IPS DF 6.9 (cell line): ENCODE measurements around the gene CDC14B.

Experiments
- DNase-seq: peaks from one replicate; pipeline ENCODE4 v3.0.0-alpha.2; 2013; ENCODE audit warnings: low read depth, low spot score
- H3K27ac ChIP-seq: one replicate; pipeline ENCODE4 v1.5.1; 2013; ENCODE audit warnings: low read length, control low read depth
- H3K27me3 ChIP-seq: 2 replicates; pipeline ENCODE4 v1.6.1; 2013; ENCODE audit warnings: mild to moderate bottlenecking, low read length; ENCODE audit not compliant: control insufficient read depth, insufficient read depth
- H3K36me3 ChIP-seq: 2 replicates; pipeline ENCODE4 v1.6.1; 2013; ENCODE audit warnings: low read length; ENCODE audit not compliant: control insufficient read depth, insufficient read depth
- H3K4me1 ChIP-seq: 2 replicates; pipeline ENCODE4 v1.6.1; 2013; ENCODE audit warnings: low read length; ENCODE audit not compliant: control insufficient read depth, insufficient read depth
- H3K4me3 ChIP-seq: 2 replicates; pipeline ENCODE4 v1.5.1; 2013; ENCODE audit warnings: mild to moderate bottlenecking, low read length
- H3K9me3 ChIP-seq: 2 replicates; pipeline ENCODE4 v1.6.1; 2013; ENCODE audit warnings: low read length, inconsistent platforms; ENCODE audit not compliant: control insufficient read depth, insufficient read depth
- WGBS: extraction: QIAGEN DNeasy Blood & Tissue Kit; methylation state at CpG from one replicate; pipeline ENCODE4 v1.1.7; 2013; ENCODE audit warnings: mixed read lengths, missing lambda C conversion rate; ENCODE audit not compliant: insufficient read length, insufficient coverage; 5-methylcytosine and 5-hydroxymethylcytosine counted together

CDC14B gene

DNA sequence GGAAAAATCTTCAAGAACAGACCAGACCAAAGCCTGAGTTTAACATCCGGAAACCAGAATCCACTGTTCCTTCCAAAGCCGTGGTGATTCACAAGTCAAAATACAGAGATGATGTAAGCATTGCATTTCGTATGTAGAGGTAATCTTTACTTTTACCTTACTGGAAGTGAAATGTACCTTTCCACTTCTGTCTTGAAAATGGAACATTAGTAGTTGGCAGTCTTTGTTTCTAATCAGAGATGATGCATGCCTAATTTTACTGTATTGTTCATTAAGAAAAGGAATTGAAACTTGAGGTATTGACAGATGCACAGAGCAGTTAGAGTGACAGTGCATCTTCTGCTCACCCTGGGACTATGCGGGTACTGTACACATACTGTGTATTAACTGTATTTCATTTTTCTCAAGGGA, 135.1 kb downstream of the CDC14B start:
- Histone ChIP-seq H3K9me3 (no peaks in the 10 kb centered on the region), H3K27ac (no peak overlapping the region), H3K36me3 (peaks cover 11% of the 10 kb centered on the region), H3K4me3 (no peak overlapping the region), H3K4me1 (no peaks in the 10 kb centered on the region), H3K27me3 (no peaks in the 10 kb centered on the region)
- WGBS: no CpG with 5 or more reads among the region's 4 CpGs
- DNase-seq: no peak

GRCh38 chr9:96483733-96484390, 135.8 kb downstream of the CDC14B start:
- Histone ChIP-seq H3K36me3 (peaks cover 11% of the 10 kb centered on the region), H3K4me3 (no peak overlapping the region), H3K27me3 (no peaks in the 10 kb centered on the region), H3K4me1 (no peaks in the 10 kb centered on the region), H3K27ac (no peak overlapping the region), H3K9me3 (no peaks in the 10 kb centered on the region)
- no peak for DNase-seq
- WGBS: no CpG with 5 or more reads among the region's 3 CpGs

DNA sequence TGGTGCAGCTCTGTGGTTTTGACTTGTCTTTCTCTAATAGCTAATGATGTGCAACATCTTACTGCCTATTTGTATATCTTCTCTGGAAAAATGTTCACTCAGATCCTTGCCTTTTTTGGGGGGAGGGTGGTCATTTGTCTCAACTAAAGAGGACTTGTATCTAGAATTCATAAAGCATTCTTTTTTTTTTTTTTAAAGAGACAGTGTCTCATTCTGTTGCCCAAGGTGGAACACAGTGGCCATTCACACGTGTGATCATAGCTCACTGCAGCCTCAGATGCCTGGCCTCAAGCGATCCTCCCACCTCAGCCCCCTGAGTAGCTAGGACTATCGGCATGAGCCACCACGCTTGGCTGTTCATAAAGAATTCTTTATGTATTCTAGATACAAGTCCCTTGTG, 136.4 kb downstream of the CDC14B start:
- Histone ChIP-seq H3K4me3 (no peak overlapping the region), H3K36me3 (peaks cover 7% of the 10 kb centered on the region), H3K27me3 (no peaks in the 10 kb centered on the region), H3K4me1 (no peaks in the 10 kb centered on the region), H3K9me3 (no peaks in the 10 kb centered on the region), H3K27ac (no peak overlapping the region)
- WGBS: no CpG with 5 or more reads among the region's 4 CpGs
- no peak for DNase-seq

DNA sequence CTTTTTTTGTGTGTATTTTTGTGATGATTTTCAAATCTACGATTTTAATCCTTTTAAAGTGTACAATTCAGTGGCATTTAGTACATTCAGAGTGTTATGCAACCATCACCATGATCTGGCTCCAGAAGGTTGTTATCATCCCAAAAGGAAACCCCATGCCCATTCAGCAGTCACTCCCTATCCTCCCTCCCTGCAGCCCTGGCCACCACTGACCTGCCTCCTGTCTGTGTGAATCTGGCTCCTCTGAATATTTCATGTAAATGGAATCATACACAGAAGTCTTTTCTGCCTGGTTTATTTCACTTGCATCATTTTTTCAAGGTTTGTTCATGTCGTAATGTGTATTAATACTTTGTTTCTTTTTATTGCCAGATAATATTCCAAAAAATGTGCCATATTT, 137.2 kb downstream of the CDC14B start:
- H3K4me3 ChIP-seq: no peak overlapping the region
- H3K4me1 ChIP-seq: no peaks in the 10 kb centered on the region
- no peak overlapping the region for H3K27ac ChIP-seq
- H3K27me3 ChIP-seq: no peaks in the 10 kb centered on the region
- H3K36me3 ChIP-seq: peaks cover 7% of the 10 kb centered on the region
- WGBS: no CpG with 5 or more reads among the region's 2 CpGs
- H3K9me3 ChIP-seq: no peaks in the 10 kb centered on the region
- DNase-seq: no peak

- no CpG with 5 or more reads among the region's 3 CpGs for WGBS
- no peak overlapping the region for H3K27ac ChIP-seq
- H3K27me3 ChIP-seq: no peaks in the 10 kb centered on the region
- peaks cover 5% of the 10 kb centered on the region for H3K36me3 ChIP-seq
- H3K4me1 ChIP-seq: no peaks in the 10 kb centered on the region
- DNase-seq: no peak
- H3K9me3 ChIP-seq: no peaks in the 10 kb centered on the region
- H3K4me3 ChIP-seq: no peak overlapping the region
Observed at GRCh38 chr9:96480736-96481135, 138.9 kb downstream of the CDC14B start.

DNA sequence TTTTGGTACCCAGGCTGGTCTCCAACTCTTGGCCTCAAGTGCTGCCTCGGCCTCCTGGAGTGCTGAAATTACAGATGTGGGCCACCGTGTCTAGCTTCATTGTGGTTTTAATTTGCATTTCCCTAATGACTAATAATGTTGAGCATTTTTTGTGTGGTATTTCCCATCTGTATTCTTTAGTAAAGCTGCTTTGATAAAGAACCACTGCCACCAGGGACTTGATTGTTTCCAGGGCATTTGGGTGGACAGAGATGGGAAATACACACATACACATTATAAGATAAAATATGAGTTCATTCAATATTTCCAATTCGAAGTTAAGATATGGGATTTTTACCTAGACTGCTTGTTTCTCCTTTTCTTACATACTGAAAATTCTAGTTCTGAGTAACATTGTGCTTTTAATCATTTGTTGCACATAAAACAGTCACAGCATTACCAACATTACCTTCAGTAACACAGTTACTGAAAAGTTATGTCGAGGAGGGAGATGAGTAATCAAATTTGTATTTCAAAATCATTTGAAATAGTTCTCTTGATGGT, 140.7 kb downstream of the CDC14B start:
- no peak overlapping the region for H3K4me3 ChIP-seq
- H3K27me3 ChIP-seq: no peaks in the 10 kb centered on the region
- no peaks in the 10 kb centered on the region for H3K9me3 ChIP-seq
- H3K36me3 ChIP-seq: no peaks in the 10 kb centered on the region; the same call in 1 of the 2 replicates
- no CpG with 5 or more reads among the region's 4 CpGs for WGBS
- H3K4me1 ChIP-seq: no peaks in the 10 kb centered on the region
- no peak for DNase-seq
- H3K27ac ChIP-seq: no peak overlapping the region

DNA sequence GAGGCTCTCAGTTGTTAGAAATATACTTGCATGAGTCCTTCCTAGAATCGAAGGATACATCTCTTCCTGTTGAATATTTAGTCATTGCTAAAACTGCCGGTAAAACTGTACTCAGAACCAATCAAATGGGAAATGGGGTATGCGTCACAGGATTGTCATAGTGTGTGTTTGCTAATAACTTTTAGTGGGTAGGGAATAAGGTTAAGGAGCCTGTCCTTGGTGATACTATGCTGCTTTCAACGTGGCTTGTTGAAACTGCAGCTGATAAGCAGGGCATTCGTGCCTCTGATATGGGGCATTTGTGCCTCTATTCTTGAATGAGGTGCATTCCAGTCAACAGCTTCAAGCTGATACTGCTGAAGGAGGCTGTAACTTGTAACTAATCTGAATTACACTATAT, 143.1 kb downstream of the CDC14B start:
- Histone ChIP-seq H3K27me3 (no peaks in the 10 kb centered on the region), H3K9me3 (no peaks in the 10 kb centered on the region), H3K36me3 (peaks cover 6% of the 10 kb centered on the region; the same call in 1 of the 2 replicates), H3K4me1 (no peaks in the 10 kb centered on the region), H3K27ac (no peak overlapping the region), H3K4me3 (no peak overlapping the region)
- no CpG with 5 or more reads among the region's 5 CpGs for WGBS
- DNase-seq: no peak

DNA sequence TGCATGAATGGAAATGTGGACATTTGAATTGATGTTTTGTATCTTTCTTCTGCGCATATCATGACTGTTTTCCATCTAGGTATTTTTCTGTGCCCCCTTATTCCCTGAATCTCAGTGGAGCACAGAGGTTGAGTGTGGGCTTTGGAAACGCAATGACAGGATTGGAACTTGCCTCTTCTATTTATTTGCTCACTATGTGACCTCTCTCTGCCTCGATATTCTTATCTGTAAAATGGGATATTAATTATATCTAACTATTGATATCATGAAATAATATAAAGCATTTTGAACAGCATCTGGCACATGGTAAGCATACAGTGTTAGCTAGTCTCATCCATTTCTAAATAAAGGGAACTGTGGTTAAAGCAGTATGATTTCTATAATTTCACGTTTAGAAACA, 143.6 kb downstream of the CDC14B start:
- Histone ChIP-seq H3K27ac (no peak overlapping the region), H3K4me3 (no peak overlapping the region), H3K27me3 (no peaks in the 10 kb centered on the region), H3K36me3 (peaks cover 6% of the 10 kb centered on the region; the same call in 1 of the 2 replicates), H3K9me3 (no peaks in the 10 kb centered on the region), H3K4me1 (no peaks in the 10 kb centered on the region)
- DNase-seq: no peak
- WGBS: no CpG with 5 or more reads among the region's 4 CpGs

DNA sequence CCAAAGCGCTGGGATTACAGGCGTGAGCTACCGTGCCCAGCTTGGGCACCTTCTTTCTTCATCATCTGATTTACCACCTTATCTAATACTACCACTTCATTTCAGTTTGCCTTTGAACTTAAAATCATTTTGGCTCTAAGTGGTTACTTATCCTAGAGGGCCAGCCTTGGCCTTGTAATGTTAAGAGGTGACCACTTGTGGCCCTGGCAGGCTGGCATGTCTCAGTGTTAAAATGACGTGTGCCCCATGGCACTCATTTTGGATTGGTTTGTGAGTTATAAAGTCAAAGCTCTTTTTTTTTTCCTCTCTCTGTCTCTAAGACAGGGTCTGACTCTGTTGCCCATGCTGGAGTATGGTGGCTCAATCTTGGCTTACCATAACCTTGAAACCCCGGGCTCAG, 151.9 kb downstream of the CDC14B start:
- 0 out of 2 replicates have a peak, but pooled peaks cover 2% of the 10 kb centered on the region for H3K4me1 ChIP-seq
- H3K4me3 ChIP-seq: no peak overlapping the region
- no peak for DNase-seq
- H3K27ac ChIP-seq: no peak overlapping the region
- H3K36me3 ChIP-seq: peaks cover 4% of the 10 kb centered on the region; the same call in 1 of the 2 replicates
- H3K9me3 ChIP-seq: no peaks in the 10 kb centered on the region
- WGBS: no CpG with 5 or more reads among the region's 5 CpGs
- no peaks in the 10 kb centered on the region for H3K27me3 ChIP-seq

- H3K9me3 ChIP-seq: no peaks in the 10 kb centered on the region
- no peaks in the 10 kb centered on the region for H3K27me3 ChIP-seq
- H3K27ac ChIP-seq: no peak overlapping the region
- H3K36me3 ChIP-seq: no peaks in the 10 kb centered on the region
- no CpG with 5 or more reads among the region's 6 CpGs for WGBS
- H3K4me3 ChIP-seq: no peak overlapping the region
- no peak for DNase-seq
- peaks cover 4% of the 10 kb centered on the region; the same call in 1 of the 2 replicates for H3K4me1 ChIP-seq
Observed at GRCh38 chr9:96464426-96464825, 155.2 kb downstream of the CDC14B start.

- H3K36me3 ChIP-seq: no peaks in the 10 kb centered on the region
- no CpG with 5 or more reads among the region's 6 CpGs for WGBS
- no peak overlapping the region for H3K27ac ChIP-seq
- no peaks in the 10 kb centered on the region for H3K9me3 ChIP-seq
- H3K4me3 ChIP-seq: no peak overlapping the region
- H3K4me1 ChIP-seq: peaks cover 4% of the 10 kb centered on the region; the same call in 1 of the 2 replicates
- no peaks in the 10 kb centered on the region for H3K27me3 ChIP-seq
- no peak for DNase-seq
Observed at GRCh38 chr9:96462541-96462940, 157.1 kb downstream of the CDC14B start.
